ENCODE measurements around the gene SH2B3. TPM values are rescaled to one million over a fixed set of nuclear protein-coding genes. Genes with fewer than 3 reads are reported as not detected.
A peak's percentile ranks its signal among the peaks of the same experiment; 100 is the strongest.
"Not testable (repeated sequence)": the region's sequence is repeated elsewhere in the genome, so short reads cannot be mapped to it uniquely, and the experiment has no call there.

The SH2B3 gene
- total and polyA plus RNA-seq, 2 experiments from 2014 or later = 9.4 to 42.8 TPM

DNA sequence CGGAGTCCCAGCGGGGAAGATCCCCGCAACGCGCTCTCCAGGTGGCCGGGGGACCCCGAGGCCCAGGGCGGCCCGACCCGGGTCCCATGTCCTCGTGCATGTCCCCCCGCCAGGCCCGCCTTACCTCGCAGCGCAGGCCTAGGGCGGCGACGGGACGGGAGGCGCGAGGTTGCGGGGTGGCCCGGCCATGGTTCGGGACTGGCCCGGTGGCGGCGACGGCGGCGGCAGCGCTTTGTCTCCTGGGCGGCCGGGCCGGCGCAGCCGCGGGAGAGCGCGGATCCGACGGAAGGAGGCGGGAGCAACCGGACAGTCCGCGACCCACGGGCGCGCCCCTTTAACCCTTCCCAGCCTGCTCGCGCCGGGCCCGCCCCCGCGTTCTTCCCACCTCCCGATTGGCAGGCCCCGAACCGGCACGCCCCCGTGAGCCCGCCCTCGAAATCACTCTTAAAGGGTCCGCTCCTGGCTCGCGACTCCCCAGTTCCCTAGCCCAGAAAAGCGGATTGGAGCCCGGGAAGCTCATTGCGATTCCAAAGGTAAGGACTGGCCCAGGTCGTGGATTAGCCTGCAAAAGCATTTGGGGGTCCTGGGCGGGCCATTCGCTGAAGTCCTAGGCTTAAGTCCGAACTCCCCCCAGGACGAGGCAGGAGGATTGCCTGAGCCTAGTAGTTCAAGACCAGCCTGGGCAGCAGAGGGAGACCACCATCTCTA is 36.8 kb upstream of the SH2B3 start, which contains the start of gene PHETA1:
PHETA1 (minus strand) TSS at position 308 of the 708 bp plus-strand sequence. CDS start 5,668 bp downstream, outside the sequence.
- Histone ChIP-seq H4K20me1 (ENCODE audit: insufficient read depth) (no peaks in the 10 kb centered on the region), H3K9me3 (ENCODE audit: low read depth) (no peaks in the 10 kb centered on the region), H3K9ac (peak within 1 kb of the TSS; percentile 72), H3F3A (ENCODE audit: insufficient read depth) (no peaks in the 10 kb centered on the region), H3K27me3 (replicated peaks; ENCODE audit: insufficient read depth) (no peaks in the 10 kb centered on the region), H3K4me1 (ENCODE audit: insufficient read depth) (peaks cover 9% of the 10 kb centered on the region), H2AFZ (peak within 1 kb of the TSS; percentile 97), H3K79me2 (ENCODE audit: insufficient read depth) (no peaks in the 10 kb centered on the region), H3K9me2 (ENCODE audit: insufficient read depth) (no peaks in the 10 kb centered on the region), H3K4me2 (ENCODE audit: unreplicated experiment) (peak within 1 kb of the TSS; percentile 97), H3K36me3 (ENCODE audit: low read depth) (no peaks in the 10 kb centered on the region), H3K4me3 (peak within 1 kb of the TSS; percentile 85), H3K27ac (no peak within 1 kb of the TSS)
- peak; percentile 93 for DNase-seq
- in situ Hi-C loops (cut with MboI) = no loop called here
- no peak for TF ChIP-seq EZH2phosphoT487 (IDR thresholded peaks at IDR 0.05; ENCODE audit: insufficient read depth, low read depth)
- WGBS, 2 experiments (ENCODE audit: low coverage in 1 of 2, low lambda C conversion rate in 2 of 2, missing lambda C conversion rate in 2 of 2) = 0 to 2% methylated on average over 38 to 49 of the region's 72 CpGs

DNA sequence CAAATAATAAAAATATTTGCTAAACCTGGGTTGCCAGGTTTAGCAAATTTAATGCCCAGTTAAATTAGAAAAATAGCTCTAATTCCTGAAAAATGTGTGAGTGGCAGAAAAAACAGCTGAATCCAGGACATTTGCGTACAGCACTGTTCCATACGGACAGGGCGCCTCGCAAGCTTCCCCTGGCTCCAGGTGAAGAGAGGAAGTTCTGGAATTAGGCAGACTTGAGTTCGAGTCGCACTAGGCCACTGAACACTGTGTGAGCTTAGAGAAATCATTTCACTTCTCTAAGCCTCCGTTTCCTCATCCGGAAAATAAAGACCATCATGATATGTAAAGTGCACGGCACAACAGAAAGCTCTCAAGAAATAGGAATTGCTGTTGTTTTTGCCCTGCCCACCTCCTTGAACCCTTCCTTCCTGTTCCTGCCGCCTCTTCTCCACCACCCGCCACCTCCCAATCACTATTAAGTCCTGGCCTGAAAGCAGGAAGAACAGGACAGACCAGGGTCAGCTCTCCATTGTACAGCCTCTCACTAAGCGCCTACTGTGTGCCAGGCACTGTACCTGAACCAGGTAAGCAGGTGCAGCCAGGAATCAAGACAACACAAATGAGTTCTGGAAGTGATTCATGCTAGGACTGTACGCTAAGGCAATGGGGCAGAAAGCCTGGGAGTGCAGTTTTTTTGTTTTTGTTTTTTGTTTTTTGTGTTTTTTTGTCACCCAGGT is 36.1 kb upstream of the SH2B3 start:
- 36 to 42% methylated on average over 13 of the region's 13 CpGs for WGBS, 2 experiments (ENCODE audit: low coverage in 1 of 2, low lambda C conversion rate in 2 of 2, missing lambda C conversion rate in 2 of 2)
- H3K9ac ChIP-seq = peak overlapping the region; percentile 72

DNA sequence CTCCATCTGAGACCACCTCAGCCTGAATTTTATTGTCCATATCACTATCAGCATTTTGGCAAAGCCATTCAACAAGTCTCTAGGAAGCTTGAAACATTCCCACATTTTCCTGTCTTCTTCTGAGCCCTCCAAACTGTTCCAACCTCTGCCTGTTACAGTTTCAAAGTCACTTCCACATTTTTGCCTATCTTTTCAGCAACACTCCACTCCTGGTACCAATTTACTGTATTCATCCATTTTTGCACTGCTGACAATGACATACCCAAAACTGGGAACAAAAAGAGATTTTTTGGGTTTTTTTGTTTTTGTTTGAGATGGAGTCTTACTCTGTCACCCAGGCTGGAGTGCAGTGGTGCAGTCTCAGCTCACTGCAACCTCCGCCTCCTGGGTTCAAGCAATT is 32.5 kb upstream of the SH2B3 start:
- H3K9ac ChIP-seq; DNase-seq; H3K27ac ChIP-seq; H3K9me3 ChIP-seq (ENCODE audit: low read depth); H3K4me2 ChIP-seq (ENCODE audit: unreplicated experiment); H3K79me2 ChIP-seq (ENCODE audit: insufficient read depth); H3K4me3 ChIP-seq; in situ Hi-C loops (cut with MboI); H4K20me1 ChIP-seq (ENCODE audit: insufficient read depth); H3K9me2 ChIP-seq (ENCODE audit: insufficient read depth); H3K36me3 ChIP-seq (ENCODE audit: low read depth); H3K4me1 ChIP-seq (ENCODE audit: insufficient read depth); H3F3A ChIP-seq (ENCODE audit: insufficient read depth); H2AFZ ChIP-seq; H3K27me3 ChIP-seq (replicated peaks; ENCODE audit: insufficient read depth): not testable (repeated sequence)
- 75 to 94% methylated on average over 1 of the region's 1 CpG for WGBS, 2 experiments (ENCODE audit: low coverage in 1 of 2, low lambda C conversion rate in 2 of 2, missing lambda C conversion rate in 2 of 2)

More for the DNA sequence above, 36.1 kb upstream of the SH2B3 start:
- H3K27me3 ChIP-seq (replicated peaks; ENCODE audit: insufficient read depth) = no peaks in the 10 kb centered on the region
- TF ChIP-seq EZH2phosphoT487 (IDR thresholded peaks at IDR 0.05; ENCODE audit: insufficient read depth, low read depth) (no peak), EZH2 (IDR thresholded peaks at IDR 0.05; ENCODE audit: insufficient read depth, poor library complexity, severe bottlenecking) (no peak)
- no peaks in the 10 kb centered on the region for H3F3A ChIP-seq (ENCODE audit: insufficient read depth)
- no peaks in the 10 kb centered on the region for H3K36me3 ChIP-seq (ENCODE audit: low read depth)
- peaks cover 9% of the 10 kb centered on the region for H3K4me1 ChIP-seq (ENCODE audit: insufficient read depth)
- peak overlapping the region; percentile 97 for H3K4me2 ChIP-seq (ENCODE audit: unreplicated experiment)
- no peaks in the 10 kb centered on the region for H3K9me3 ChIP-seq (ENCODE audit: low read depth)
- H4K20me1 ChIP-seq (ENCODE audit: insufficient read depth) = no peaks in the 10 kb centered on the region
- no peak overlapping the region for H3K27ac ChIP-seq
- no peaks in the 10 kb centered on the region for H3K9me2 ChIP-seq (ENCODE audit: insufficient read depth)
- peak overlapping the region; percentile 85 for H3K4me3 ChIP-seq
- in situ Hi-C loops (cut with MboI) = no loop called here
- peak overlapping the region; percentile 97 for H2AFZ ChIP-seq
- no peaks in the 10 kb centered on the region for H3K79me2 ChIP-seq (ENCODE audit: insufficient read depth)
- DNase-seq = peak; percentile 26

DNA sequence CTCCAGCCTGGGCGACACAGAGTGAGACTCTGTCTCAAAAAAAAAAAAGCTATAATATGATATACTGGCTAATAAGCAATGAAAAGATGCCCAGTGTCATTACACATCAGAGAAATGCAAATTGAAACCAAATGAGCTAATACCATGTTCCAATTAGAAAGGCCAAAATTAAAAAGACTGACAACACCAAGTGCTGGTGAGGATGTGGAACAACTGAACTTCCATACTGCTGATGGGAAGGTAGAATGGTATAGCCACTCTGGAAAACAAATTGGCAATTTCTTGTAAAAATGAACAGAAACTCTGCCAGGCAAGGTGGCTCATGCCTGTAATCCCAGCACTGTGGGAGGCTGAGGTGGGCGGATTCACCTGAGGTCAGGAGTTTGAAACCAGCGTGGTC is 28.3 kb upstream of the SH2B3 start:
- Histone ChIP-seq H3K27me3 (replicated peaks; ENCODE audit: insufficient read depth) (no peaks in the 10 kb centered on the region), H3K27ac (no peak overlapping the region), H3K9me2 (ENCODE audit: insufficient read depth) (no peaks in the 10 kb centered on the region), H3K4me3 (no peak overlapping the region), H3F3A (ENCODE audit: insufficient read depth) (no peaks in the 10 kb centered on the region), H3K9me3 (ENCODE audit: low read depth) (no peaks in the 10 kb centered on the region), H4K20me1 (ENCODE audit: insufficient read depth) (no peaks in the 10 kb centered on the region), H3K4me1 (ENCODE audit: insufficient read depth) (no peaks in the 10 kb centered on the region), H3K79me2 (ENCODE audit: insufficient read depth) (no peaks in the 10 kb centered on the region), H2AFZ (no peak overlapping the region), H3K36me3 (ENCODE audit: low read depth) (no peaks in the 10 kb centered on the region), H3K4me2 (ENCODE audit: unreplicated experiment) (no peak overlapping the region), H3K9ac (no peak overlapping the region)
- WGBS, 2 experiments (ENCODE audit: low coverage in 1 of 2, low lambda C conversion rate in 2 of 2, missing lambda C conversion rate in 2 of 2) = 52 to 64% methylated on average over 3 of the region's 3 CpGs
- TF ChIP-seq EZH2phosphoT487 (IDR thresholded peaks at IDR 0.05; ENCODE audit: insufficient read depth, low read depth) (no peak), EZH2 (IDR thresholded peaks at IDR 0.05; ENCODE audit: insufficient read depth, poor library complexity, severe bottlenecking) (no peak)
- DNase-seq = no peak
- in situ Hi-C loops (cut with MboI) = no loop called here

Measured in GM23248 (cell line).